ENCODE results near the gene HDAC8.

The HDAC8 gene

GRCh38 chrX:72576141-72576894 is 3.7 kb upstream of the HDAC8 start:
- H3K79me2 ChIP-seq (ENCODE audit: insufficient read depth, low read depth), result peaks cover 5% of the 10 kb centered on the region; the same call in 1 of the 2 replicates
- no peaks in the 10 kb centered on the region for H4K20me1 ChIP-seq (ENCODE audit: insufficient read depth)
- H3K27me3 ChIP-seq (ENCODE audit: insufficient read depth, low read depth), result no peaks in the 10 kb centered on the region
- H3K36me3 ChIP-seq (ENCODE audit: insufficient read depth), result no peaks in the 10 kb centered on the region
- H3K4me3 ChIP-seq (IDR thresholded peaks at IDR 0.05; ENCODE audit: insufficient read depth, low read depth, low read length), result no peak overlapping the region
- H3K27ac ChIP-seq, result no peak overlapping the region
- H3K9ac ChIP-seq, result no peak overlapping the region
- no peak overlapping the region for H2AFZ ChIP-seq (ENCODE audit: low read depth)
- H3K4me1 ChIP-seq (ENCODE audit: low read depth, poor library complexity, severe bottlenecking), result no peaks in the 10 kb centered on the region
- no peak for TF ChIP-seq CTCF (conservative IDR thresholded peaks at IDR 0.05; ENCODE audit: low read depth, low read length)
- H3K4me2 ChIP-seq, result no peak overlapping the region

GRCh38 chrX:72573158-72573511 is 492 bp upstream of the HDAC8 start:
- Histone ChIP-seq H3K4me1 (ENCODE audit: low read depth, poor library complexity, severe bottlenecking) (no peaks in the 10 kb centered on the region), H3K4me2 (peak overlapping the region; percentile 20; the same call in 1 of the 2 replicates), H3K4me3 (IDR thresholded peaks at IDR 0.05; ENCODE audit: insufficient read depth, low read depth, low read length) (no peak overlapping the region), H3K27me3 (ENCODE audit: insufficient read depth, low read depth) (no peaks in the 10 kb centered on the region), H3K9ac (peak overlapping the region; percentile 19; the same call in 1 of the 2 replicates), H3K79me2 (ENCODE audit: insufficient read depth, low read depth) (peaks cover 10% of the 10 kb centered on the region; the same call in 1 of the 2 replicates), H3K27ac (no peak overlapping the region), H4K20me1 (ENCODE audit: insufficient read depth) (no peaks in the 10 kb centered on the region), H3K36me3 (ENCODE audit: insufficient read depth) (no peaks in the 10 kb centered on the region), H2AFZ (ENCODE audit: low read depth) (peak overlapping the region; percentile 58)
- no peak; the same call in 1 of the 2 replicates for TF ChIP-seq CTCF (conservative IDR thresholded peaks at IDR 0.05; ENCODE audit: low read depth, low read length)

- Histone ChIP-seq H3K4me3 (IDR thresholded peaks at IDR 0.05; ENCODE audit: insufficient read depth, low read depth, low read length) (no peak overlapping the region), H3K27me3 (ENCODE audit: insufficient read depth, low read depth) (no peaks in the 10 kb centered on the region), H3K4me2 (no peak overlapping the region), H3K36me3 (ENCODE audit: insufficient read depth) (no peaks in the 10 kb centered on the region), H3K9ac (no peak overlapping the region), H3K79me2 (ENCODE audit: insufficient read depth, low read depth) (peaks cover 10% of the 10 kb centered on the region; the same call in 1 of the 2 replicates), H3K4me1 (ENCODE audit: low read depth, poor library complexity, severe bottlenecking) (no peaks in the 10 kb centered on the region), H4K20me1 (ENCODE audit: insufficient read depth) (no peaks in the 10 kb centered on the region), H2AFZ (ENCODE audit: low read depth) (no peak overlapping the region), H3K27ac (no peak overlapping the region)
- TF ChIP-seq CTCF (conservative IDR thresholded peaks at IDR 0.05; ENCODE audit: low read depth, low read length), result no peak
Observed at GRCh38 chrX:72569786-72570185, 2.9 kb downstream of the HDAC8 start.

- Histone ChIP-seq H3K4me1 (ENCODE audit: low read depth, poor library complexity, severe bottlenecking) (no peaks in the 10 kb centered on the region), H3K4me2 (no peak overlapping the region), H3K4me3 (IDR thresholded peaks at IDR 0.05; ENCODE audit: insufficient read depth, low read depth, low read length) (no peak overlapping the region), H3K79me2 (ENCODE audit: insufficient read depth, low read depth) (peaks cover 10% of the 10 kb centered on the region; the same call in 1 of the 2 replicates), H4K20me1 (ENCODE audit: insufficient read depth) (no peaks in the 10 kb centered on the region), H3K9ac (no peak overlapping the region), H3K27me3 (ENCODE audit: insufficient read depth, low read depth) (no peaks in the 10 kb centered on the region), H3K27ac (no peak overlapping the region), H2AFZ (ENCODE audit: low read depth) (no peak overlapping the region), H3K36me3 (ENCODE audit: insufficient read depth) (no peaks in the 10 kb centered on the region)
- TF ChIP-seq CTCF (conservative IDR thresholded peaks at IDR 0.05; ENCODE audit: low read depth, low read length), result no peak
Observed at GRCh38 chrX:72568406-72569092, 4.1 kb downstream of the HDAC8 start.

All from KMS-11 (cell line).